Measurements from ENCODE around the gene SP3.
A peak's percentile ranks its signal among the peaks of the same experiment; 100 is the strongest.
"Not testable (repeated sequence)": the region's sequence is repeated elsewhere in the genome, so short reads cannot be mapped to it uniquely, and the experiment has no call there.

The SP3 gene

DNA sequence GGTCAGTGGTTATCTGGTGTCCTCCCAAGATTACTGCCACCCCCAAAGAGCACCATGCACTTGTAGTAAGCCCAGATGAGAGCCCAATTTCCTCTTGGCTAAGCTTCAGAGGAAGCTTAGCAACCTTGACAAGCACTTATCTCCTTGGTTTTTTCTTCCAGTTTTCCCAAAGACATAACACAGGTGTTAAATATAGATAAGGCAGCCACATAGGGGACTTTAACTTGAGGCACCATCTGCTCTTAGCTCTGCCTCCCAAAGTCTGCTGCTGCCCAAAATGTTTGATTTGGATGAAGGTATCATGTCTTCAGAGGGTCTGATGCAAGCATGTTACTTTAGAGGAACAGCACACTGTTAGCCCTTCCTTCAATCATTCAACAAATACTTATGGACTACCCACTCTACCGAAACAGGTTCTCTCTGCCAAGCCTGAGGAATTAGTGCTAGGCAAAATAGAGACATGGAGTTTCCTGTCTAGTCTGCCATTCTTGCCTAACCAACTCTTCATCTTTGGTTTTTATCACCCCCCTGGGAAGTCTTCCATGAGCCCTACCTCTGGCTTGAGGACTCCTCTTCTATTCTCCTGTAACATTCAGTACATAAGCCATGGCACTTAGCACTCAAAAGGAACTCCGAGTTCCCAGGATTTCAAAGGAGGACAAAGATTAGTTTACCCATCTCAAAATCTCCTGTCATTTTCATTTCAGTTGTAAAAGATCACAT, 73.7 kb downstream of the SP3 start:
- no peak for DNase-seq (ENCODE audit: low spot score)

DNA sequence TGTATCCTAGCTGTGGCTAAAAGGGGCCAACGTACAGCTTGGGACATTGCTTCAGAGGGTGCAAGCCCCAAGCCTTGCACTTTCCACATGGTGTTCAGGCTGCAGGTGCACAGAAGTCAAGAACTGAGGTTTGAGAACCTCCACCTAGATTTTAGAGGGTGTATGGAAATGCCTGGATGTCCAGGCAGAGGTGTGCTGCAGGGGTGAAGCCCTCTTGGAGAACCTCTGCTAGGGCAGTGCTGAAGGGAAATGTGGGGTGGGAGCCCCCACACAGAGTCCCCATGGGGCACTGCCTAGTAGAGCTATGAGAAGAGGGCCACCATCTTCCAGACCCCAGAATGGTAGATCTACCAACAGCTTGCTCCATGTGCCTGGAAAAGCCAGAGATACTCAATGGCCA, 75.7 kb downstream of the SP3 start:
- not testable (repeated sequence) for DNase-seq (ENCODE audit: low spot score)

DNA sequence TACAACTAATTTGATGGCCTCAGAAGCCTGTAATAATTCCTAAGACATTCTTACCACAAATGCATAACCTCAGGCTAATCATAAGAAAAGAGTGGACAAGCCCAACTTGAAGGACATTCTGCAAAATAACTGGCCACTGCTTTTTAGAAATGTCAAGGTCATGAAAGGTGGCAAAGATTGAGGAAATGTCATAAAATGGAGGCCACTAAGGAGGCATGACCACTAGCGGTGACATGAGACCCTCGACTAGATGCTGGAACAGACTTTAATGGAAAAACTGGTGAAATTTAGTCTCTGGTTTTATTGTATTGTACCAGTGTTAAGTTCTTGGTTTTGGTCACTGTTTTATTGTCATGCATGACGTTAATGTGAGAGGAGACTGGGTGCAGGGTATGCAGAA, 78.6 kb downstream of the SP3 start:
- DNase-seq (ENCODE audit: low spot score), result no peak

DNA sequence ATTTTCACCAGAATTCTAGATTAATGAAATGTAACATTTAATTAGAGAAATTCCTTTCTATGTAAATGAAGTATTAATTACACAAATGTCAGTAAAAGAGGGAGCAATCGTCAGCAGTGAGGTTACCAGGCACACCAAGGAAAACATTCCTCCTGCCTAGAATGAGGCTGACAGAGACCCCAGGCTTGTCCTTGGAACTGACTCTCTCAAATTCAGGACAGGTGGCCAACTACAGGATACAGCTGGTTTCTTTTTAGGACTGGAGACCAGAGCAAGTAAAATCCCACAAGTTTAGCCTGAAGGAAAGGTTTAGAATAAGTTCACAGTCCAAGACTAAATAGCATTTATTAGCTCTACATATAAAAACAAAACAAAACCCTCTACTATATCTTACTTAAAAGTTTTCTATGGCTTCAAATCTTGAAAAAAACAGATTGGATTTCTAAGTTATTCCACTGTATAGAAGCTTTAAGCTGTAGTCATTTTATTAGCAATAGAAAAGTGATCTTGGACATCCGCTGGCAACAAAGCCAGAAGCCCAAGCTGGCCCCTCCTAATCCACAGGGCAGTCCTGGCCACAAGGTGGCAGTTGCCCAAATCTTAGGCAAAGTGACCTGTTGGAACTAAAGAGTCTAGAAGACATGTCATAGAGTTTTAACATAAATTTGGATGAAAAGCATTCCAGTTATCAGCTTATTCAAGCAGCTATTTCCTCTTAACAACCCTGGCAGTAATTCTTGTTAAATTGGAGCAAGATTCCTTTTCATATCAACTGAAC, 81.0 kb downstream of the SP3 start:
- peak; percentile 27 for DNase-seq (ENCODE audit: low spot score)

DNA sequence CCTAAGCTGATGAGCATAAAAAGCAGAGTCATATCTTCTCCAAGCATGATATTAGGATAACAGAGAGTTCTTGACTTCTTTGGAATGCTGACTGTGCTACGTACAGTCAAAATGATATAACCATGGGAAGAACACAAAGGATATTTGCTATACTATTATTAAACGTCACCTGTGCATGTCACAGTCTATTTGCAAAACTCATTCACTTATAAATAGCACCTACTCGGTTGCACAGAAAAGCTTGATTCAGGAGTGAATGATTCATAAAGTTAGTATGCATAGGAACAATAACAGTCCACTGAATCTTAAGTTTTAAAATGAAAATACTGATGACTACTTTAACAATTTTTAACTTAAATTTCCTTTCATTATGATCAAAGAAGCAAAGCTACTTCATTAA, 83.3 kb downstream of the SP3 start:
- no peak for DNase-seq (ENCODE audit: low spot score)

DNA sequence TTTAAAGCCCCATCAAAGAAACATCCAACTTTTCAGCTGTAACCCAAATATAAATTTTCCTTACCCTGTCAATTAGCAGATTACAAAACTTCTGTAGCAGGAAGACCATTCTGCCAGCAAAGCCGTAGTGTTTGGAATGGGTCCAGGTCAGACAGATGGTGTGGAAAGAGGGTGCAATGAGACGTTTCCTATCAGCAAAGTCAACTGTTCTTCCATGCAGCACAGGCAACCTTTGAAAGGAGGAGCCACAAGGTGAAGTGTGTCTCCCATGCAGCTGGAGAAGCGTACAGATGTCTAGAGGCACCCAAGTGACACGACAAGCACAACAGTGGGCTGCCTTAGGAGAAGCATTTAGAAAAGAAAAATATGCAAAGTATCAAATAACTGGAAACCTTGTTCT, 83.7 kb downstream of the SP3 start:
- no peak for DNase-seq (ENCODE audit: low spot score)

DNA sequence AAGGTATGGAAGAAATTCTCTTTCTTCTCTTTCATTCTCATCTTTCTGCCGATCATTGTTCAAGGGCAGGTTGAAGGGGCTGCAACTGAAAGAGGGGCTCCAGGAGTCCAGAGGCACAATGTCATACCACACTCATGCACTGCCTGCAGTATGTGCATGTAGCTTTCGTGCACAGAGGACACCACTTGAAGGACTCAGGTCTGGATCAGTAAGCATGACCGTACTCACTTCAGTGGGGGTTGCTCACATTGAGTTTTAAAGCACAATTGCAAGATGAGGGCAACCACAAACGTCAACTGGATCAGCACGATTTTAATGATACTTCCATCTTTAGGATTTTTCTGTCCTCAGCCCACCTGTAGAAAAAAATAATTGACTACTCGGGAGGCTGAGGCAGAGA, 84.6 kb downstream of the SP3 start:
- no peak for DNase-seq (ENCODE audit: low spot score)

DNA sequence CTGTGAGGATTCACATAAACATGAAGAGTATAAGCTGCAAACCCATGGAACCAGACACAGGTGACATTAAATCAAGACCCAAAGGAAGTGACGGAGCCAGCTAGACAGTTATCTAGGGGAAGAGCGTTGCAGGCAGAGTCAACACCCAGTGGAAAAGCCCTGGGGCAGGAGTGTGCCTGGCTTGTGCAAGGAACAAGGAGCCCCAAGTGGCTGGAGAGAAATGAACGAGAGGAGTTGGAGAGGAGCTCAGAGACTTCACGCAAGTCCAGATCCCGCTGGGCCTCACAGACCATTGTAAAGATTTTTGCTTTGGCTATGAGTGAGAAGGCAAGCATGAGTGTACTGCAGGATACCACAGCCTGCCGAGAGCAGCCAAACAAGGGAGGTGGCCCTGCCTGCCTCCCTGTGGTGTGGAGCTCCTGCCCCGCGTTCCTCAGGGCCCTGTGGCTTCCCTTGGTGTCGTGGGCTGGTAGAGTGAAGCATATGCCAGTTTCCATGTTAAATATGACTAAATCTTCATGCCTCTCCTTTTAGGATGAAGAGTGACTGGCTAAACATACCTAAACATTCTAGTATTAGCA, 88.2 kb downstream of the SP3 start:
- no peak for DNase-seq (ENCODE audit: low spot score)

DNA sequence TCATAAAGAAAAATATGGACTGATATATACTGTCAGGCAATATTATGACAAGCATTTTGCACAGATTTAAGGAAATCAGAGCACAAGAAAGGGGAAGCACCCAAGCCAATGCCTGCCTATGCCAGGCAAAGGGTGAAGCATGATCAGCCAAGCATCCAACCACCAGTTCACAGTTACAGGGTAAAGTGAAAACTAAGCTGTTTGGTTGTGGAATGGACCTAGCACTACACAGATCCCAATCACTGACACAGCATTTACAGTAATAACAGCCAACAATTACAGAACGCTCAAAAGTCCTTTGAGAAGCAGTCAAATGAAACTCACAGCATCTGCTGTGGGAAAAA, 90.3 kb downstream of the SP3 start:
- no peak for DNase-seq (ENCODE audit: low spot score)

DNA sequence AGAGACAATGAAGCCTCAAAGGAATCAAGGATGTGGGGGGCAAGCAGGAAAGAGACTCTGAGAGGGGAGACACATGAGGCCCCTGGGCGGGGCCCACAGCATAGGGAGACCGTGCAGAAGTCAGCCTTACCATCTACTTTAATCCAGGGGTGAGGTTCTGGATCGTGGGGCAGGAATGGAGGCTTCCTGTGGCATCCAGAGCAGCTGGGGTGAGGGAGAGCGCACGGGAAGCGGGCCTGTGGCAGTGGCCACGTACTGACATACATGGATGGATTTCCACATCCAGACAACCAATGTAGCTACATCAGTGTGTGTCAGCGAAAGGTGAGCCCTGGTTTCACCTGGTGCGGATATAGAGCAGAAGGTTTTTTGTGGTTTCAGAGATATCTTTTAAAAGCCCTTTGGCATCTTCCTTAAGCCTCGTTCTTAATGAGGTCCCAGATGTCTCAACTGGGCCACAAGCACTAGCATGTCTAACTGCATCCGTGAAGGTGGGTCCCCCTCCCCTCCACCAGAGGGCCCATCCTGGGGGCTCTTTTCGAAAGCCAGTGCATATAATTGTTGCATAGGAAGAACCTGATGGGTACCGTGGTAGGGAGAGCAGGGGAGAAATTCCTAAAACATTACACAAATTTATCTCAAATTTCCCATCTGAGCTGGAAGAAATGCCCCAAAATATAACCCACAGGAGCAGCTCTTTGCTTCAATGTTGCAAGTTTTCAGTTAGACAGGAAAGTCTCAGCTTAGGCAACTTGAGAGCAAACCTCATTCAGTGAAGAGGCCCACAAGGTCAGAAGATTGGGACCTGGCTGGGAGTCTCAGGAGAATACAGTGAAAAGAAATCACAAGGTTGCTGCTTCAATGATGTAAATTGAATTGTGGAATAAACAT, 90.9 kb downstream of the SP3 start:
- DNase-seq (ENCODE audit: low spot score), result no peak

DNA sequence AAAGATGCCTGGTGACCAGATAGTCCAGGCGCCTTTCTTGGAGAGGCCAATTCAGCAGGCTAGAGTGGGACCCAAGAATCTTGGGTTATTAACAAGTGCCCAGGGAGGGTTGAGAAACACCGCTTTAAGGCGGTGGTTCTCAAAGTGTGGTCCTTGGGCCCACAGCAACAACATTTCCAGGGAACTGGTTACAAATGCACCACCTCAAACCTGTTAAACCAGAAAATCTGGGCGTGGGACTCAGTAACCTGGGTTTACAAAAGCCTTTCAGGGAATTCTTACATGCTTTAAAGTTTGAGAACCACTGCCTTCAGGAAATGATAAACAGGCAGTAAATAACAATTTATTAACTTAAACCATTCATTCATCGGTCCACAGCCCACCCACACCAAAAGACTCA, 92.5 kb downstream of the SP3 start:
- no peak for DNase-seq (ENCODE audit: low spot score)

DNA sequence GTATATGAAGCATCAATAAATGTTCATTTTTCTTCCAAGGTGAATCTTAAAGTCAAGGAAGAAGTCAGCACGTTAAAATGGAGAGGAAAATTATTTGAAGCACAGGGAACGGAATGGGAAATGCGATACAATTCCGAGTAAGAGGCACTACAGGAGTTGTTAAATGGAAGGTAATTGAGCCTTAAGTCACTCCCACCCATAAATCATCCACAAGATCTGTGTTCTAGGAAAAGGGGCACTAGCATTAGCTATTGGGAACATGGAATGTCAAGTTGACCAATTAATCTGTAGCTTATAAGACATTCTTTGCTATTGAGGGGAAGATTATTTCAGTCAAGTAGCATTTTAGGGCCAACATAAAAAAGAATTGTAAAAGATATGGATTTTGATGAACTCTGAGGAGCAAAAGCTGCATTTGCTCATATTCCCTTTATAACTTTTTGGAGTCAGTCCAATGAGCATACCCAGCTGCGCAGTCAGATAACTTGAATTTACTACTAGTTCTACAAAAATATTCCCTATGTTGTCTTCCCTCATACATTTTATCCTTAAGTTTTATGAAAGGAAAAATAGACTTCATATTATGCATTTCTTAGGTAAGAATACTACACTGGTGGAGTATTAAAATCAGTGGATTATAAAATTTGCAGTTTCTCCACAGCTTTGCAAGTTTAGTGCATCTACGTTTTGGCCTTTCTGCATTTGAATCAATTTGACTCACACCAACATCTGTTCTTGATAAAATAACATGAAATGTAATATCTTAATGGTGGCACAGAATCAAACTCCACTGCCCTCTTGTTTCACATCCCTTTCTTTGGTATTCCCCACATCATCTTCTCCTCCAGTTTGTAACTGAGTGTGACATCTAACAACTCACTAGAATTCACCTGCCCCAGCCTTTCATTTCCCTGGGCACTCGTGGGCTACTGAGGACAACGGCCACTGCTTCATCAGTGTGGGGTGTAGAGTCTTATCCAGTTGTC, 95.6 kb downstream of the SP3 start:
- no peak for DNase-seq (ENCODE audit: low spot score)

DNA sequence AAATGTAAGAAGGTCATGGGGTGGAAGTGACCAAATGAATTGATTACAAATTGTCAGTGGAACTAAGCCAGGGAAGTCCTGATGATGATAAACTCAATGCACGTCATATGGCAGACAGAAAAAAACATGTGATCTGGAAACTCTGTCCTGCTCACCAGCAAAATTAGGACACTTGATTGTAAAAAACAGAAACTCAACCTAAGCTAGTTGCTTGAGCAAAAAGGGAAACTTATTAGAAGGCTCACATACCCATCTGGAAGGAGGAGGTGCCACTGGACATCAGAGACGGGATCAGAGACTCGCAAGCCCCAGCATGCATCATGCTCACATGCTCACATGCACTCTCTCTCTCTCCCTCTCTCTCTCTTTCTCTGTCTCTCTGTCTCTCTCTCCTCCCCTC, 96.8 kb downstream of the SP3 start:
- no peak for DNase-seq (ENCODE audit: low spot score)

DNA sequence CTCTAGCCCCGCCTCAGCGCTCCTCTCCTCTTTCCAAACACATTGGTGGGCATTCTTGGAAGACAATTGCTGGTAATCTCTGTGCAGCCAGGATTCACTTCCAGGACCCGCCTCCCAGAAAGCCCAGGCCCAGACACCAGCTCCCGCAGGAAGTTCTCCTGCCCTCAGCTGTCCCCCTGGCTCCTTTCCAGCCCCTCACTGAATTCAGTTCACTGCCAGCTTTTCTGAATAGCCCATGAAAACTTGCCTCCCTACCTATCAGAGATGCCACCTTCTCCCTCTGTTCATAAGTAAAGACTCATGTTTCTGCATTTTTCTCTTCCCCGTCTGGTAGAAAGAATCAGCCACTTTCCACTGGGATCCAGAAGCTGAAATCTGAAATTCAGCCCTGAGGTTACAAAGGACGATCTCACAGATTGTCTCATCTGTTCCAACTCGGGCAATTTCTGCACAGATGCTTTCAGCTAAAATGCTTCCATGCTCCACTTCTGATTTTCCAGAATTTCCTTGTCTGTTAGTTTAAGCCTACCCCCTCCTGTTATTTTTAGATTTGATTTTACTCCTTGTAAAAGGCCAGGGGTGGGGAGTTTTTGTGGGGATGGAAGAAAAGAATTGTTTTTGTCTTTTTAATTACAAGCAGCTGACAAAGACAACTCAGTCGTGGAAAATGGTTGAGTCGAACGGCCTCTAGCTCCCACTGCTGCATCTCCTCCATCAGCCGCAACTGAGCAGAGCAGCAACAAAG, 98.1 kb downstream of the SP3 start:
- no peak for DNase-seq (ENCODE audit: low spot score)

DNA sequence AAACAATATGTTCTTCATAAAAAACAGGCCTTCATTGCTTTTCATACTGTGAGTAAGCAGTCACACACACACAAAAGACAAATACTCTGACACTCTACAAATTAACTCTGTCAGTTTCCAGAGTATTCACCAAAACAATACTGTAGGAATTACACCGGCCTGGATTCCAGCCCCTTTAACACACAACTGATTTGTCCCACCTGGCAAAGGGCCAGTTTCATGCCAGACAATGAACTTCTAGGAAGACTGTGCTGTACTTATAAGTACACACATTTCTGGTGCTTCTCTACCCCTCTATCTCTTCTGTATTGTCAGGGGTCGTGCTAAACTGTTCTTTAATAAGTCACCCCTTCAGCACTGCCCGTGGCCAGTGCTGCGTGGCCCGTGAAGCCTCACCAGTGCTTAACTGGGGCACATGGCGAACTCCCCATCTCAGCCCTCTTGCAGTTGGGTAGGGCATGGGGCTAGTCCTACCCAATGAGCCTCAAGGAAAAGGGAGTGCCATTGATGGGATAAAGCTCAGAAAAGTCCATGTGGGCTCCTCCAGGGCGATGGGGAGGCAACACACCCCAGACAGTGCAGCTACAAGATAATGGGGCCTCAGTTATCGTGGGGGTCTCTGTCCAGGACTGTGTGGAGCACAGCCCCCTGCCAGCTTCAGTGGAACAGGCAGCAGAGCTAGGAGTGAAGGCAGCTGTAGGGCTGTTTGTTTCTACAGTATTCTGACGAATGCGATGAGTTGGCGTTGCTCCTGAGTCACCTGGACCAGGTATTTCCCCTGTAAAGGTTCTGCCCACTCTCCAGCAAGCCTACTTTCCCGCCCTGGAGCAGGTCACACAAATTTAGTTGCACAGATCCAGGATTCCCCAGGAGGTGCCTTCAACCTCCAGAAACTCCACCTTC, 99.0 kb downstream of the SP3 start:
- DNase-seq (ENCODE audit: low spot score), result no peak

DNA sequence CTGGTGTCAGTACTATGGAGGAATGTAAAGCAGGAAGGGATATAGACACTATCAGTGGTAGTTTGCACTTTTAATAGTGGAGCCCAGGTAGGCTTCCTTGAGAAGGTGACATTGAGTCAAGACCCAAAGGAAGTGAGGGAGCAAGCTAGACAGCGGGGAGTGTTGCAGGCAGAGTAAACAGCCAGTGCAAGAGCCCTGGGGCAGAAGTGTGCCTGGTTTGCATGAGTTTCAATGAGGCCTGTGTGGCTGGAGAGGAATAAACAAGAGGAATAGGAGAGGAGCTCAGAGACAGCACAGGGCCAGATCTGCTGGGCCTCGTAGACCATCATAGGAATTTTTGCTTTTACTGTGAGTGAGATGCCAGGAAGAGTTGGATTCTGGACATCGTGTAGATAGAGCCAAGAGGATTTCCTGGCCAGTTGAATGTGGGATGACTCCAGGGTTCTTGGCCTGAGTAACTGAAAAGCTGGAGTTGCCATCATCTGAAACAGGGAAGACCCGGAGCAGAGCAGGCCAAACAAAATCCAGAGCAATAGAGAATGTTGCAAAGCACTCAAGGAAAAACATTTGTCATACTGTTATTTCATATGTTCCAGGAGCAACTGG, 102.5 kb downstream of the SP3 start:
- no peak for DNase-seq (ENCODE audit: low spot score)

DNA sequence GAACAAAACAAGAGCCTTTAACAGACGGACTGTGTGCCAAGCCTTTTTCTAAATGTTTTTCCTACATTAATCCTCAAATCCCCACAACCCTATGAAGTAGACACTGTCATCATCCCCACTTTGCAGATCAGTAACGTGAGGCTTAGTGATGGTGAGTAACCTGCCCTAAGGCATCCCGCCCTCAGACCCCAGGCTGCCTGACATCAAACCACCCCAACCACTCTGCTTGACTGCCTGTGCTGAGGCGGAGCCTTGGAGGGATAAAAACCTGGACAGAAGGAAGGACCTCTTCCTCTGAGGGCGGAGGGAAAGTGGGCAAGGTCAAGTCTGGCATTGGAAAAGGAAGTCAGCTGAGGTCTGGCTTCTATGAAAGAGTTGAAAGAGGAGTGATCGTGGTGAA, 104.6 kb downstream of the SP3 start:
- no peak for DNase-seq (ENCODE audit: low spot score)

DNA sequence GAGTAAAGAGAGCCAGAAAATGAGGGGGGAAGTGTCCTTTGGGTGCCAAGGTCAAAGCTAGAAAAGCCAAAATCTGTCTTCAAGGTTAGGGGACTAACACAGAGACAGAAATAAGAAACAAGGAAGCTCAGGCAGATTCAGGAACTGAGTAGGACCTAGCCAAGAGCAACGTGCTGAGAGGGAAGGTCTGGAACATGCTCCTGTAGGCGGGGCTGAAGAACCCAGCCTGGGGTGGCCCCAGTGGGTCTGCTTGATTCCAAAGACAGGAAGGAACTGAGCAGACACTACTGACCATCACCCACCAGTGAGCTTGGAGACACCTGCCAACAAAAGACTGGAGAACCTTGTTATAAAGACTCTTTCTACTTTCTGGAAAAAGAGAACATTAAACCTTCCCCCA, 105.1 kb downstream of the SP3 start:
- no peak for DNase-seq (ENCODE audit: low spot score)

DNA sequence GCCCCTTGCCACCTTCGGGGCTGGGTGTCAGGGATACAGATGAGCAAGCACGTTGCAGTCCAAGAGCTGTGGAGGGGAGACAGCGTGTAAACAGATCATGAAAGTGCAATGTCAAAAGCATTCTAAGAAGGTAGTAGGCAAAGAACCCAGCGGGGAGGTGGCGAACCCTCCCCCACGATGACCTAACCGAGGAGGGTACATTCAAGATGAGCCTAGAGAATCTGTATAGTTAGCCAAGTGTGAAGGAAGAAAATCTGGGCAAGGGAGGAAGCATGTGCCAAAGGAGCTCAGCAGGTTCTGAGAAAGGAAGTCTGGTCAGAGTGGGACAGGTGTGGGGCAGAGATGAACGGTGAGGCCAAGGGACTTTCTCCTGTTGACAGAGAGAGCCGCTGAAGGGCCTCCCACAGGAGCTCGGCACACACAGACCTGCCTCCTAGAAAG, 106.9 kb downstream of the SP3 start:
- DNase-seq (ENCODE audit: low spot score), result no peak
